HG03095 (cell line): ENCODE measurements around the gene LRG1.

Experiments used
- ATAC-seq: cut with Tn5 transposase; IDR thresholded peaks from one replicate; pipeline ENCODE4 v1.9.1; 2021; ENCODE audit warnings: moderate library complexity; ENCODE audit not compliant: unreplicated experiment

Gene LRG1

DNA sequence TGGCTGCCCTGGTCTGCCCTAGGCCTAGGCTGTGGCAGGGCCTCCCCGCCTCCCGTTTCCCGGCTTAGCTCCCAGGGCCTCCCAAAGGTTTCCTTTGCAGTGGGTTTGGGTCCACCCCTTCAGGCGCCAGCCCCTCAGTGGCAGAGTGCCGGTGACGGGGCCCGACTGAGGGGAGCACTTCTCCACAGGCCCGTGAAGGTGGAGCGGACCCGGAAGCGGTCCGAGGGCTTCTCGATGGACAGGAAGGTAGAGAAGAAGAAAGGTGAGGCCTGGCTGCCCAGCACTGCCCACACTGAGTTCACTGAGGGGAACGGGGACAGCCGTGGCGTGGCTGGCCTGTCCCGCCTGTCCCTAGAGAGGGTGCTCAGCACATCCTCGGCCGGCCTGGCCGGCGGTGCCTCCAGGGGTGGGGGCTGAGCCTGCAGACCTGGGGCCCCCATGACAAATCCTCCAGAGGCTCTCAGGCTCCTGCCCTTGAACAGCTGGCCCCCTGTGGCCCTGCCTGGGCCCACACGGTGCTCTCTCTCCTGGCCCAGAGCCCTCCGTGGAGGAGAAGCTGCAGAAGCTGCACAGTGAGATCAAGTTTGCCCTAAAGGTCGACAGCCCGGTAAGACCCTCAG is 42.0 kb downstream of the LRG1 start:
- no peak for ATAC-seq

DNA sequence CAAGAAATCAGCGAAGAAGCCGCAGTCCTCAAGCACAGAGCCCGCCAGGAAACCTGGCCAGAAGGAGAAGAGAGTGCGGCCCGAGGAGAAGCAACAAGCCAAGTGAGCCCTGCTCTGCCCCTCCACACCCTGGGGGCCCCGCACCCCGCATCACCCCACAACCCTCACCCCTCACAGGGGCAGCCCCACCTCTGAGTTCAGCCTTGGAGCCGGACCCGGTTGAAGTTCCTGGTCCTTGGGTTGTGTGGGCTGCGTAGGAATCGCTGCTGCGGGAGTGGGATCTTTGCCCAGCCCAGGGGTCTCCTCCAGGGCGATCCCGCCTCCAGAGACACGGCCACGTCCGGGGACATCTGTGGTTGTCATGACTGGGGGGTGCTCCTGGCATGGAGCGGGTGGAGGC is 43.5 kb downstream of the LRG1 start:
- no peak for ATAC-seq

DNA sequence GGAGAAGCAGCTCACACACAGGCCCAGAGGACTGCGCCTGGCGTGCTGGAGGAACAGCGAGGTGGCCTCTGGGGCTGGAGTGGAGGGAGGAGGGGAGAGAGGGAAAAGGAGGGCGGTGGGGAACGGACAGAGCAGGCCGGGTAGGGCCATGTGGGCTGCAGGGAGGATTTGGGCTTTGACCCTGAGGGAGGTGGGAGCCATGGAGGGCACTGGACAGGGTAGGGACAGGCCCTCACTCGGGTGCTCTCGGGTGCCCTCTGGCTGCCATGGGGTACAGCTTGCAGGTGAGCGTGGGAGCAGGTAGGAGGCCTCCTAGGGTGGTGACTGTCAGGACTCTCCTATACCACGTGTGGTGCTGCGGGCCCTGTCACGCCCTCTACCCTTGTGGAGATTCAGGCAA is 44.4 kb downstream of the LRG1 start:
- no peak for ATAC-seq

DNA sequence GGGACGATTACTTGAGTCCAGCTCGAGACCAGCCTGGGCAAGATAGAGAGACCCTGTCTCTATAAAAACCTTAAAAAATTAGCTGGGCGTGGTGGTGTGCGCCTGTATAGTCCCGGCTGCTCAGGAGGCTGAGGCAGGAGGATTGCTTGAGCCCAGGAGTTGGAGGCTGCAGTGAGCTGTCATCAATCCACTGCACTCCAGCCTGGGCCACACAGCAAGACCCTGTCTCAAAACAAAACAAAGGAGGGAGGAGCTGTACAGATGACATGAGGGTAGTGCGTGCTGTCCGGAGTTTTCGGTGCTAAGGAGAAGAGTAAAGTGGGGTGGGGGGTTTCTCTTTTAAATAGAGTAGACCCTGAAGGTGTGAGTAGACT is 45.2 kb downstream of the LRG1 start:
- no peak for ATAC-seq

DNA sequence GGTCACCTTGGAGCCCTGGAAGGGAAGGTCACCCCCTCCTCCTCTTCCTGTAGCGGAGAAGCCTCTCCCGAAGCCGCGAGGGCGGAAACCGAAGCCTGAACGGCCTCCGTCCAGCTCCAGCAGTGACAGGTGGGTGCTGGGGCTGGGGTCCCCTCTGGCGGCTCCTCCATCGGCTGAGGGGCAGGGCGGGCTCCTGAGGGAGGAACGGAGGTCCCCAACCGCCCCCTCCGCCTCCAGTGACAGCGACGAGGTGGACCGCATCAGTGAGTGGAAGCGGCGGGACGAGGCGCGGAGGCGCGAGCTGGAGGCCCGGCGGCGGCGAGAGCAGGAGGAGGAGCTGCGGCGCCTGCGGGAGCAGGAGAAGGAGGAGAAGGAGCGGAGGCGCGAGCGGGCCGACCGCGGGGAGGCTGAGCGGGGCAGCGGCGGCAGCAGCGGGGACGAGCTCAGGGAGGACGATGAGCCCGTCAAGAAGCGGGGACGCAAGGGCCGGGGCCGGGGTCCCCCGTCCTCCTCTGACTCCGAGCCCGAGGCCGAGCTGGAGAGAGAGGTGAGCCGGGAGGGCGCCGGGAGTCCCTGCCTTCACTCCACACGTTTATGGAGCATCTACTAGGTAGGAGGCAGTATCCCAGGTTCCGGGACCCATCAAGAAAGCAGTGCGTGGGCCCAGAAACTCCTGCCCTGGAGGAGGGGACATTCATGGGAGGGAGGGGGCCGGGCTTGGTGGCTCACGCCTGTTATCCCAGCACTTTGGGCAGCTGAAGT is 45.7 kb downstream of the LRG1 start:
- ATAC-seq, result no peak

DNA sequence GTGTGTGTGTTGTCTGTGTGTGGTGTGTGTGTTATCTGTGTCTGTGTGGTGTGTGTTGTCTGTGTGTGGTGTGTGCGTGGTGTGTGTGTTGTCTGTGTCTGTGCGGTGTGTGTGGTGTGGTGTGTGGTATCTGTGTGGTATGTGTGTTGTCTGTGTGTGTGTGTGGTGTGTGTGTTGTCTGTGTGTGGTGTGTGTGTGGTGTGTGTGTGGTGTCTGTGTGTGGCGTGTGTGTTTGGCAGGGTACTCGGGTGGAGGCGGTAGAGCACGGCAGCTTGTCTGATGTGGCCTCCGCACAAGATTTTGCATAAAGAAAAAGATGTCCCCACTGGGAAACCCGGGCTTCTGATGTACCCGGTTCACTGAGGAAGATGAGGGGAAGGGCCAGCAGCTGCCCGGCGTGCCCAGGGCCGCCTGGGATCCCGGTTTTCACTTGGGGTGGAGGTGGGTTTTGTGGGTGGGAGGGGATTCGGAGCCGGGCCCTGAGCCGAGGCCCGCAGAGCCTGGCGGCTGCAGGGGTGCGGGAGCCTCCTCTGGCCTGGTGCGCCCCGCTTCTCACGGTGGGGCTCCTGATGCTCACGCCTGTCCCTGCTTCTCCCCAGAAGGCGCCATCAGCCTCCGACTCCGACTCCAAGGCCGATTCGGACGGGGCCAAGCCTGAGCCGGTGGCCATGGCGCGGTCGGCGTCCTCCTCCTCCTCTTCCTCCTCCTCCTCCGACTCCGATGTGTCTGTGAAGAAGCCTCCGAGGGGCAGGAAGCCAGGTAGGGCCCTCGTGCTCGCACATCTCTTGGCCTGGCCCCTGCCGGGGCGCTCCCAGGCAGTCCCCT is 46.5 kb downstream of the LRG1 start:
- no peak for ATAC-seq

DNA sequence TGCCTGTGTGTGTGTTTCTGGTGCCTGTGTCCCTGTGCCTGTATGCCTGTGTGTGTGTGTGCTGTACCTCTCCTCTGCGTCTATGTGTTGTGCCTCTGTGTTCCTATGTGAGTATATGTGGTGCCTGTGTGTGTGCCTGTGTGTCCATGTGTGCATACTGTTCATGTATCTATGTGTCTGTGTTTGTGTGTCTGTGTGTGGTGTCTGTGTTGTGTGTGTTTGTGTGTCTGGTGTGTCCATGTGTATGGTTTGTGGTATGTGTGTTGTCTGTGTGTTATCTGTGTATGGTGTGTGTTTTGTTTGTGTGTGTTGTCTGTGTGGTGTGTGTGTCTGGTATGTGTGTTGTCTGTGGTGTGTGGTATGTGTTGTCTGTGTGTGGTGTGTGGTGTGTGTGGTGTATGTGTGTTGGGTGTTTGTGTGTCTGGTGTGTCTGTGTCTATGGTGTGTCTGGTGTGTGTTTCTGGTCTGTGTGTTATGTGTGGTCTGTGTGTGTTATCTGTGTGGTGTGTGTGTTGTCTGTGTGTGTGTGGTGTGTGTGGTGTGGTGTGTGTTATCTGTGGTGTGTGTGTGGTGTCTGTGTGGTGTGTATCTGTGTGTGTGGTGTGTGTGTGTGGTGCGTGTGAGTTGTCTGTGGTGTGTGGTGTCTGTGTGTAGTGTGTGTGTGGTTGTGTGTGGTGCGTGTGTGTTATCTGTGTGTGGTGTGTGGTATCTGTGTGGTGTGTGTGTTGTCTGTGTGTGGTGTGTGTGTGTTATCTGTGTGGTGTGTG is 47.3 kb downstream of the LRG1 start:
- no peak for ATAC-seq

DNA sequence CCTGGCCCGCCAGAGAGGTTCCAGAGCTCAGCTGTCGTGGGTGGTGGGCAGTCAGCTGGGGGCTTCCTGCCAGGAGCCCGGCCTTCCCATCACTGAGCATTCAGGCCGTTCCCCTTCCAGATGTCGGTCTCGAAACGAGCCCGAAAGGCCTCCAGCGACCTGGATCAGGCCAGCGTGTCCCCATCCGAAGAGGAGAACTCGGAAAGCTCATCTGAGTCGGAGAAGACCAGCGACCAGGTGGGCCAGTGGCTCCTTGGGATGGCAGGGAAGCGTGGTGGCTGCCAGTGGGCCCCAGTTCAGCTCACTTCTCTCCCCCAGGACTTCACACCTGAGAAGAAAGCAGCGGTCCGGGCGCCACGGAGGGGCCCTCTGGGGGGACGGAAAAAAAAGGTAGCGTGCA is 48.4 kb downstream of the LRG1 start:
- ATAC-seq, result no peak

DNA sequence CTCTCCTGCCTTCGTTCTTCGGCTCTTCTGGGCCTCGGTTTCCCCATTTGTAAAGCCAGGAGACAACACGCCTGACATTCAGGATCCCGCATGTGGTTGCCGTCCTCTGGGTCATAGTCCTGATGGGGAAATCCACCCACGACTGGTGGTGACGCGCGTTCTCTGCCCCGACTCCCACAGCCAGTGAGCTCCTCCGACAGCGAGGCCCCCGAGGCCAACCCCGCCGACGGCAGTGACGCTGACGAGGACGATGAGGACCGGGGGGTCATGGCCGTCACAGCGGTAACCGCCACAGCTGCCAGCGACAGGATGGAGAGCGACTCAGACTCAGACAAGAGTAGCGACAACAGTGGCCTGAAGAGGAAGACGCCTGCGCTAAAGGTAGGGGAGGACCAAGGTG is 51.3 kb downstream of the LRG1 start:
- ATAC-seq, result no peak

DNA sequence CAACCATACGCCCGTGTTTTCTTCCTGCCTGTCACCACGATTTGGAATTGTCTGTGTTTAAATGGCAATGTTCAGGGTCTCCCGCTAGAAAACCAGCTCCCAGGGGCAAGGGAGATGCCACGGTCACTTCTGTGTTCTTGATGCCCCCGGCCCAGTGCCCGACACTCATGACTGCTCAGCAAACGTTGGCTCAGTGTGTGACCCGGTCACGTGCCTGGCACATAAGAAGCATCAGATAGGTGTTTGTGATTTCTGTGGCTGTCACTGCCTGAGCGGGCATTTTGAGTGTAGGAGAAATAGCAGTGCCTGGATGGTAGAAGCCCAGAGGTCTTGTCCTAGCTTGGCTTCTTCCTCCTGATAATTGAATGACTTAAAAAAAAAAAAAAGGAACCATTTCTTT is 52.3 kb downstream of the LRG1 start:
- ATAC-seq, result no peak
